HG03442 (cell line): ENCODE results near the gene ERP27.

Experiments
- ATAC-seq: cut with Tn5 transposase; IDR thresholded peaks from one replicate; pipeline ENCODE4 v1.9.1; 2021; ENCODE audit warnings: mild to moderate bottlenecking, moderate library complexity; ENCODE audit not compliant: unreplicated experiment

Gene ERP27

GRCh38 chr12:14874882-14875281 is 63.5 kb downstream of the ERP27 start:
- ATAC-seq: no peak

GRCh38 chr12:14873440-14874185 is 64.7 kb downstream of the ERP27 start:
- no peak for ATAC-seq

GRCh38 chr12:14871886-14872285 is 66.5 kb downstream of the ERP27 start:
- no peak for ATAC-seq

- ATAC-seq: no peak
Measured at GRCh38 chr12:14871247-14871646, 67.1 kb downstream of the ERP27 start.

- no peak for ATAC-seq
Measured at GRCh38 chr12:14868916-14869506, 69.3 kb downstream of the ERP27 start.
